SU-DHL-6 (cell line): ENCODE results near the gene TNIK.

ENCODE experiments used
- EZH2phosphoT487 ChIP-seq: fragments of 200-600 bp; sonication (generic), shearing (Covaris generic); conservative IDR thresholded peaks from 2 replicates; pipeline ENCODE4 v1.6.1; 2018; ENCODE audit warnings: mild to moderate bottlenecking, antibody characterized with exemption, low read length, moderate library complexity, mixed read lengths
- TF ChIP-seq, protein P1 (sequence below): fragments of 200-600 bp; sonication (generic); IDR thresholded peaks from one replicate; pipeline ENCODE4 v1.5.1; 2017; ENCODE audit warnings: antibody characterized with exemption, mild to moderate bottlenecking, low read length, moderate library complexity; ENCODE audit not compliant: insufficient read depth, poor library complexity, severe bottlenecking

DNA sequence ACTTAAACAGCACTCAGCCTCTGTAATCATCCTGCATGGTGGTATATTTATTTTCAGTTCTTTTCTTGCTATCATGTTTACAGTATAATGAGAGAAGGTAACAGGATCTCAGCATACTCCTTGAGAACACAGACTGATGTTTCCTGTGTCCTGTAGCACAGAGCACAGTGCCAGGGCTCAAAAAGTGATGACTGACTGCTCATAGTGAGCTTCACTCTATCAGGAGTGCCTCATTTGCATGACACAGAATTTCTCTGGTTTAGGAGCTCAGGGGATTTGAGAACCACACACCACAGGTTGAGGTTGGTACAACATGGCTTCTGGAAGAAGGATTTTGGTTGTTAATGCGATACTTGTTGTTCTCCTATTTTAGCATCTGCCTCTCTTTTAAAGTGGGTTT, 365.1 kb downstream of the TNIK start:
- TF ChIP-seq, protein P1, sequence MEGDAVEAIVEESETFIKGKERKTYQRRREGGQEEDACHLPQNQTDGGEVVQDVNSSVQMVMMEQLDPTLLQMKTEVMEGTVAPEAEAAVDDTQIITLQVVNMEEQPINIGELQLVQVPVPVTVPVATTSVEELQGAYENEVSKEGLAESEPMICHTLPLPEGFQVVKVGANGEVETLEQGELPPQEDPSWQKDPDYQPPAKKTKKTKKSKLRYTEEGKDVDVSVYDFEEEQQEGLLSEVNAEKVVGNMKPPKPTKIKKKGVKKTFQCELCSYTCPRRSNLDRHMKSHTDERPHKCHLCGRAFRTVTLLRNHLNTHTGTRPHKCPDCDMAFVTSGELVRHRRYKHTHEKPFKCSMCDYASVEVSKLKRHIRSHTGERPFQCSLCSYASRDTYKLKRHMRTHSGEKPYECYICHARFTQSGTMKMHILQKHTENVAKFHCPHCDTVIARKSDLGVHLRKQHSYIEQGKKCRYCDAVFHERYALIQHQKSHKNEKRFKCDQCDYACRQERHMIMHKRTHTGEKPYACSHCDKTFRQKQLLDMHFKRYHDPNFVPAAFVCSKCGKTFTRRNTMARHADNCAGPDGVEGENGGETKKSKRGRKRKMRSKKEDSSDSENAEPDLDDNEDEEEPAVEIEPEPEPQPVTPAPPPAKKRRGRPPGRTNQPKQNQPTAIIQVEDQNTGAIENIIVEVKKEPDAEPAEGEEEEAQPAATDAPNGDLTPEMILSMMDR = no peak
- no peak for TF ChIP-seq EZH2phosphoT487
